ENCODE data around the gene GPR78.

Gene GPR78

GRCh38 chr4:8547108-8547911 is 32.9 kb upstream of the GPR78 start:
- peak; percentile 66 for DNase-seq (ENCODE audit: low read depth)

GRCh38 chr4:8547912-8548730 is 32.1 kb upstream of the GPR78 start:
- DNase-seq (ENCODE audit: low read depth): no peak

- no peak for DNase-seq (ENCODE audit: low read depth)
Measured at GRCh38 chr4:8548731-8549351, 31.4 kb upstream of the GPR78 start.

- no peak for DNase-seq (ENCODE audit: low read depth)
Measured at GRCh38 chr4:8549352-8549931, 30.8 kb upstream of the GPR78 start.

- DNase-seq (ENCODE audit: low read depth): no peak
Measured at GRCh38 chr4:8550691-8551090, 29.5 kb upstream of the GPR78 start.

- no peak for DNase-seq (ENCODE audit: low read depth)
Measured at GRCh38 chr4:8552024-8552423, 28.2 kb upstream of the GPR78 start.

GRCh38 chr4:8552581-8553205 is 27.5 kb upstream of the GPR78 start:
- DNase-seq (ENCODE audit: low read depth): no peak

- DNase-seq (ENCODE audit: low read depth): no peak
Measured at GRCh38 chr4:8553216-8553615, 27.0 kb upstream of the GPR78 start.

- no peak for DNase-seq (ENCODE audit: low read depth)
Measured at GRCh38 chr4:8553991-8554405, 26.2 kb upstream of the GPR78 start.

- no peak for DNase-seq (ENCODE audit: low read depth)
Measured at GRCh38 chr4:8554555-8555100, 25.6 kb upstream of the GPR78 start.

GRCh38 chr4:8555716-8556115 is 24.5 kb upstream of the GPR78 start:
- DNase-seq (ENCODE audit: low read depth): no peak

- no peak for DNase-seq (ENCODE audit: low read depth)
Measured at GRCh38 chr4:8556341-8557150, 23.6 kb upstream of the GPR78 start.

- no peak for DNase-seq (ENCODE audit: low read depth)
Measured at GRCh38 chr4:8557151-8558076, 22.8 kb upstream of the GPR78 start.

GRCh38 chr4:8558080-8558960 is 21.9 kb upstream of the GPR78 start:
- no peak for DNase-seq (ENCODE audit: low read depth)

- no peak for DNase-seq (ENCODE audit: low read depth)
Measured at GRCh38 chr4:8559011-8559410, 21.2 kb upstream of the GPR78 start.

- DNase-seq (ENCODE audit: low read depth): no peak
Measured at GRCh38 chr4:8559524-8560264, 20.5 kb upstream of the GPR78 start.

GRCh38 chr4:8560265-8561047 is 19.7 kb upstream of the GPR78 start:
- DNase-seq (ENCODE audit: low read depth): no peak

All from stromal cell of bone marrow (primary cell).